Measurements from ENCODE around the gene CCNG2.
"Not testable (repeated sequence)": the region's sequence is repeated elsewhere in the genome, so short reads cannot be mapped to it uniquely, and the experiment has no call there.

CCNG2 gene

GRCh38 chr4:77156912-77157858 is at the start of gene CCNG2:
Gene CCNG2, plus strand, starts transcription at chr4:77157207. Its CDS starts 1,326 bp downstream, at chr4:77158533.
- DNase-seq, result peak; percentile 88

- no peak for DNase-seq
These were observed 46.3 kb upstream of the CCNG2 start for GRCh38 chr4:77110730-77111129.

- DNase-seq, result no peak
These were observed 43.9 kb upstream of the CCNG2 start for GRCh38 chr4:77113069-77113468.

GRCh38 chr4:77117721-77118120 is 39.3 kb upstream of the CCNG2 start:
- DNase-seq, result no peak

- no peak for DNase-seq
These were observed 36.0 kb upstream of the CCNG2 start for GRCh38 chr4:77120886-77121508.

- no peak for DNase-seq
These were observed 35.2 kb upstream of the CCNG2 start for GRCh38 chr4:77121736-77122240.

GRCh38 chr4:77122656-77123055 is 34.4 kb upstream of the CCNG2 start:
- no peak for DNase-seq

GRCh38 chr4:77123411-77123810 is 33.6 kb upstream of the CCNG2 start:
- DNase-seq, result no peak

- no peak for DNase-seq
These were observed 32.4 kb upstream of the CCNG2 start for GRCh38 chr4:77124576-77124975.

- no peak for DNase-seq
These were observed 31.0 kb upstream of the CCNG2 start for GRCh38 chr4:77125961-77126360.

GRCh38 chr4:77126809-77127208 is 30.2 kb upstream of the CCNG2 start:
- DNase-seq, result no peak

- DNase-seq, result no peak
These were observed 29.8 kb upstream of the CCNG2 start for GRCh38 chr4:77127215-77127614.

- no peak for DNase-seq
These were observed 29.0 kb upstream of the CCNG2 start for GRCh38 chr4:77127837-77128621.

GRCh38 chr4:77132652-77133312 is 24.2 kb upstream of the CCNG2 start:
- DNase-seq, result no peak

GRCh38 chr4:77137448-77137847 is 19.6 kb upstream of the CCNG2 start:
- DNase-seq, result not testable (repeated sequence)

GRCh38 chr4:77141964-77142645 is 14.9 kb upstream of the CCNG2 start:
- no peak for DNase-seq

GRCh38 chr4:77142646-77143028 is 14.4 kb upstream of the CCNG2 start:
- DNase-seq, result no peak

GRCh38 chr4:77143091-77143490 is 13.9 kb upstream of the CCNG2 start:
- DNase-seq, result no peak

- no peak for DNase-seq
These were observed 11.2 kb upstream of the CCNG2 start for GRCh38 chr4:77145842-77146185.

- no peak for DNase-seq
These were observed 10.6 kb upstream of the CCNG2 start for GRCh38 chr4:77146186-77147078.

Data from NCI-H2171 (cell line).